GM23338 (cell line): ENCODE data around the gene MARK3.

Source experiments
- CTCF ChIP-seq, 2 experiments: fragments of 200-600 bp in 1 of 2; sonication (generic) in 1 of 2; conservative IDR thresholded peaks; 2 replicates each; pipeline versions ENCODE4 v1.5.1 to v1.6.1; 2016 to 2017; ENCODE audit warnings: antibody characterized with exemption in 2 of 2, low read depth in 2 of 2, mild to moderate bottlenecking in 2 of 2, moderate library complexity in 1 of 2
- ETS1 ChIP-seq: IDR thresholded peaks from 2 replicates; pipeline ENCODE4 v1.6.1; 2016; ENCODE audit warnings: antibody characterized with exemption
- EZH2phosphoT487 ChIP-seq: fragments of 200-600 bp; sonication (generic); IDR thresholded peaks from one replicate; pipeline ENCODE4 v1.8.1; 2018; ENCODE audit warnings: antibody characterized with exemption; ENCODE audit not compliant: unreplicated experiment
- JUNB ChIP-seq: IDR thresholded peaks from one replicate; pipeline ENCODE4 v1.6.1; 2016; ENCODE audit warnings: antibody characterized with exemption; ENCODE audit not compliant: unreplicated experiment
- POLR2AphosphoS5 ChIP-seq: IDR thresholded peaks from 2 replicates; pipeline ENCODE4 v1.6.1; 2016; ENCODE audit warnings: antibody characterized with exemption, low read depth
- REST ChIP-seq: IDR thresholded peaks from one replicate; pipeline ENCODE4 v1.6.1; 2018; ENCODE audit warnings: antibody characterized with exemption; ENCODE audit not compliant: unreplicated experiment
- ZNF331 ChIP-seq: fragments of 250-450 bp; sonication (Bioruptor Pico); IDR thresholded peaks from 2 replicates; pipeline ENCODE4 v1.5.0; 2020; ENCODE audit warnings: low read depth, mild to moderate bottlenecking, moderate library complexity

- TF ChIP-seq EZH2phosphoT487: no peak
- TF ChIP-seq CTCF (conservative IDR thresholded peaks at IDR 0.05; ENCODE audit: low read depth in 2 of 2): peak; percentile 27 to 38
- TF ChIP-seq POLR2AphosphoS5: no peak
- no peak for TF ChIP-seq JUNB
- TF ChIP-seq ZNF331 (CRISPR knock-in tag): no peak
- TF ChIP-seq ETS1: no peak
- TF ChIP-seq REST: no peak
These were observed 119.9 kb downstream of the MARK3 start for GRCh38 chr14:103504991-103505565.
